GM23248 (cell line): ENCODE data around the gene LDLRAD4.

ENCODE experiments used
- EZH2 ChIP-seq: fragments of 200-600 bp; sonication (generic); IDR thresholded peaks from 2 replicates; pipeline ENCODE4 v1.6.1; 2018; ENCODE audit warnings: antibody characterized with exemption, mild to moderate bottlenecking; ENCODE audit not compliant: insufficient read depth, poor library complexity, severe bottlenecking
- EZH2phosphoT487 ChIP-seq: fragments of 200-600 bp; sonication (generic); IDR thresholded peaks from 2 replicates; pipeline ENCODE4 v1.6.1; 2018; ENCODE audit warnings: antibody characterized with exemption, moderate library complexity, mild to moderate bottlenecking, low read depth; ENCODE audit not compliant: insufficient read depth

DNA sequence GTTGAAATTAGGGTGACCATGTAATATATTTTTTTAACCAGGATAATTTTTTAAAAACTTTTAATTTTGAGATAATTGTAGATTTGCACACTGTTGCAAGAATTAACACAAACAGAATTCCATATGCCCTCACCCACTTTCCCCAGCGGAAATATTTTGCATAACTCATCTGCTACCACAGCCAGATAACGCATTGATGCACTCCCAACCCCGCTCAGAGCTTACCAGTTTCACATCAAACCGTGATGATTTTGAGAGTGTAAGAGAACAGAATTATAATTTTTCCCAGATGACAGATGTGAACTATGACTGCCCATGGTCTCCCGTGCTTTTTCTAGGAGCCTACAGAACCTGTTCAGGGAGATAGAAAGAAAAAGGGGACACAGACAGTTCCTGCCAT, 35.2 kb upstream of the LDLRAD4 start:
- TF ChIP-seq EZH2, result no peak
- no peak for TF ChIP-seq EZH2phosphoT487
